ENCODE measurements around the gene GLB1L3.

Gene GLB1L3

GRCh38 chr11:134346976-134347350, 70.8 kb downstream of the GLB1L3 start:
- TF ChIP-seq CTCF (IDR thresholded peaks at IDR 0.05) = no peak

- TF ChIP-seq CTCF (IDR thresholded peaks at IDR 0.05) = no peak
These were observed 71.3 kb downstream of the GLB1L3 start for GRCh38 chr11:134347441-134347840.

- no peak for TF ChIP-seq CTCF (IDR thresholded peaks at IDR 0.05)
These were observed 73.1 kb downstream of the GLB1L3 start for GRCh38 chr11:134349109-134349801.

- TF ChIP-seq CTCF (IDR thresholded peaks at IDR 0.05) = no peak
These were observed 73.7 kb downstream of the GLB1L3 start for GRCh38 chr11:134349802-134350355.

- TF ChIP-seq CTCF (IDR thresholded peaks at IDR 0.05) = no peak
These were observed 74.2 kb downstream of the GLB1L3 start for GRCh38 chr11:134350381-134350780.

- no peak for TF ChIP-seq CTCF (IDR thresholded peaks at IDR 0.05)
These were observed 75.9 kb downstream of the GLB1L3 start for GRCh38 chr11:134352111-134352510.

- TF ChIP-seq CTCF (IDR thresholded peaks at IDR 0.05) = no peak
These were observed 79.0 kb downstream of the GLB1L3 start for GRCh38 chr11:134355136-134355535.

Measured in LNCAP (cell line).